Subcutaneous adipose tissue (tissue), 4 donors: Measurements from ENCODE around the gene DTX3L. TPM values are rescaled to one million over a fixed set of nuclear protein-coding genes. Genes with fewer than 3 reads are reported as not detected.

ENCODE experiments used
- total RNA-seq, 4 donors: library from RNA; depleted of rRNA; stranded (reverse); fragments of >200 nt; gene quantifications; one replicate each; pipeline ENCODE4 v1.1.0, GENCODE V29; 2016
- TF ChIP-seq, protein P1 (sequence below): fragments of 450-650 bp; IDR thresholded peaks from one replicate; pipeline ENCODE4 v1.5.1; 2016; ENCODE audit warnings: low read depth, mild to moderate bottlenecking, control low read depth, antibody characterized with exemption, moderate library complexity

The DTX3L gene
- total RNA-seq, 4 donors from 2014 or later: 22.0 to 33.0 (median 26.3) TPM

DNA sequence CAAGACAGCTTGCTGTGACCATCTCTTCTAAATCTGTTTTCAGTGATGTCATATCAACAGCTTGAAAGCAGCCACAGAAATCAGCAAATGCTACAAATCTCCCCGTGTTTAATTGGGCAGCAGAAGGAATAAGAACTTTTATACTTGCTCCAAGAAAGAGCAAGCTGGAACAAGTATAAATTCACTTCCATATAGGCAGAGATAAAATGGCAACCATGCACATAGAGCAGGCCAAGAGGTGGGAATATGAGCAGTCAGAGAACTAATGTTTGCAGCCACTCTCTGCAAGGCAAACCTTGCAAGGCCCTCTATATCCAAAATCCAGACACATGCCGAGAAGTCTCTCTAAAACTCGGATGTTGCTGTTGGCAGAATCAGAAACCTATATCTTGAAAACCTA, 16.1 kb upstream of the DTX3L start:
- TF ChIP-seq, protein P1, sequence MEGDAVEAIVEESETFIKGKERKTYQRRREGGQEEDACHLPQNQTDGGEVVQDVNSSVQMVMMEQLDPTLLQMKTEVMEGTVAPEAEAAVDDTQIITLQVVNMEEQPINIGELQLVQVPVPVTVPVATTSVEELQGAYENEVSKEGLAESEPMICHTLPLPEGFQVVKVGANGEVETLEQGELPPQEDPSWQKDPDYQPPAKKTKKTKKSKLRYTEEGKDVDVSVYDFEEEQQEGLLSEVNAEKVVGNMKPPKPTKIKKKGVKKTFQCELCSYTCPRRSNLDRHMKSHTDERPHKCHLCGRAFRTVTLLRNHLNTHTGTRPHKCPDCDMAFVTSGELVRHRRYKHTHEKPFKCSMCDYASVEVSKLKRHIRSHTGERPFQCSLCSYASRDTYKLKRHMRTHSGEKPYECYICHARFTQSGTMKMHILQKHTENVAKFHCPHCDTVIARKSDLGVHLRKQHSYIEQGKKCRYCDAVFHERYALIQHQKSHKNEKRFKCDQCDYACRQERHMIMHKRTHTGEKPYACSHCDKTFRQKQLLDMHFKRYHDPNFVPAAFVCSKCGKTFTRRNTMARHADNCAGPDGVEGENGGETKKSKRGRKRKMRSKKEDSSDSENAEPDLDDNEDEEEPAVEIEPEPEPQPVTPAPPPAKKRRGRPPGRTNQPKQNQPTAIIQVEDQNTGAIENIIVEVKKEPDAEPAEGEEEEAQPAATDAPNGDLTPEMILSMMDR: no peak

DNA sequence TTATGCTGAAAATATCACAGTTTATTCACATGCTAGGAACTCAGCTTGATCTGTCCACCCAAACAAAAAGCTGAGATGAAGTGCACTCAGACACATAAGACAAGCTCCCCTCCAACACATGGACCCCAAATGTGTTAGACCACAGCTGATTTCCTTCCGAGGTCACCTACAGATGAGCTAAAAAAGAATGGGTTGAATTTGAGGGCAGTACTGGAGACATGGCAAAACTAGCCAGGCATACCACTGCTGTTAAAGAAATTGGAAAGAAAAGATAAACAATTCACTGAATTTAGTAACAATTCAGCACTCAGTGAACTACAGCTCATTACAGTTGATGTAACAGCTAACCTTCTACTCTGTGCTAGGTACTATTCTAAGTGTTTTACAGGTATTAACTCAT, 15.5 kb upstream of the DTX3L start:
- TF ChIP-seq, protein P1: no peak

DNA sequence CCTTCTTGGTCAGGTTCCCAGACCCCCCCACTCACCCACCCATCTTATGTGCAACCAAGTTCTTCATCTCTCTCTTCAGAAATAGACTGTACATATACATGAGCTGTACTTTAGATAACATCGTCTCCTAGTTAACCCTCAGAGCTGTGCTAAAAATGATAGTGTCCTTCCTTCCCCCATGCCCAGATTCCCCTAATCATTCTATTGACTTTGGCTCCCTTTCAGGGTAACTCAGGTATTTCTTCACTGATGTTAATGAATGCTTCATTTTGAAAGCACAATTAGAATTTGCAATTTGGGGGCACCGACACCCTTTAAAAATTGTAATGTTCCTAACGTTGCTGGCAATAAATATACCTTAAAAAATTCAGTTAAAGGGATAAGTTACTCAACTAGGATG, 11.0 kb upstream of the DTX3L start:
- TF ChIP-seq, protein P1: no peak

DNA sequence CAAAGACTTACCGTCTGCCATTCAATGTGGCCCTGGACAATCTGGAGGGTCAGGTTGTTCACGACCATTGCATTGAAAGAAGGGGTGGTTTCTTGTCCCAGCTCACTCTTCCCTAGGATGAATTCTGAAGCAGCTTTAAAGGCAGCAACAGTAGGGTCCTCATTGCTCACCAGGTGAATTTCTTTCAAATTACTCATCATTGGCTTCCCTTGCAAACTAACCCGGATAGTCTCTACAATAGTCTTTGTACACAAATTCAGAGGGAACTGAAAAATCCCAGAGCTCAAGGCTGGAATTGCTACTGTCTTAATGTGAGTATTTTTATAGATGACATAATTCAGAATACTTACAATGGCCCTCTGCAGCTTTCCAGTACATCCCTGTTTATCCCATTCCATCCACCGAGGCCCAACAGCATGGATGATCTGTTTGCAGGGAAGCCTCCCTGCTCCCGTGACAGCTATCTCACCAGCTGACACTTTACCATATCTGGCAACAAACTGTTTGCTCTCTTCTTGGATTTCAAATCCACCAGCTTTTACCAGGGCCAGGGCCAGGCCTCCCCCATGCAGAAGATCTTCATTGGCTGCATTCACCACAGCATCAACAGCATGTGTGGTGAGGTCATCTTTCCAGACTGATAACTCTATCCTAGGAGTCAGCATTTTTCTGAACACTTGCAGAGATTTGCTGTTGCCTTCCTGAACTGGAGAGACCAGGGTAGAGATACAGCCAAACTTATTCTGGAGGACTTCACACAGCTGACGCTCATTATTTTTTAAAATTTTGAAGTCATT, 8.7 kb upstream of the DTX3L start:
- TF ChIP-seq, protein P1: no peak

DNA sequence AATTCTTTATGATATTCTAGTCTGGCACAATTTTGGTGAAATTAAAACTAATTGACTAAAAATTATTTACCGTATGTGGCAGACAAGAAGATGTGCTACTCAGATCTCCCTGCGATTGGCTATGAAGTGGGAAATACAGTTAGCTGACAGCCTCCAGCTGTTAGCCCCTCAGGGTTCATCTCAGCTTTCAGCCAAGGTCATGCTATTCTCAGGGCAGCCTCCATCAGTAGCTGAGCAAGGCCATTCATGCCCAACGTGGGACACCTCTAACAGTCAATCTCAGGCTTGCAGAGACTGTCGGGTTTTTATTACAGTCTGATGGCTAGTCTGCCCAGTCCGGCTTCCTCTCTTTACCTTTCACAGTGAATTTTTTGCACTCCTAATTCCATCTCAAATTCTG, 6.8 kb upstream of the DTX3L start:
- TF ChIP-seq, protein P1: no peak

DNA sequence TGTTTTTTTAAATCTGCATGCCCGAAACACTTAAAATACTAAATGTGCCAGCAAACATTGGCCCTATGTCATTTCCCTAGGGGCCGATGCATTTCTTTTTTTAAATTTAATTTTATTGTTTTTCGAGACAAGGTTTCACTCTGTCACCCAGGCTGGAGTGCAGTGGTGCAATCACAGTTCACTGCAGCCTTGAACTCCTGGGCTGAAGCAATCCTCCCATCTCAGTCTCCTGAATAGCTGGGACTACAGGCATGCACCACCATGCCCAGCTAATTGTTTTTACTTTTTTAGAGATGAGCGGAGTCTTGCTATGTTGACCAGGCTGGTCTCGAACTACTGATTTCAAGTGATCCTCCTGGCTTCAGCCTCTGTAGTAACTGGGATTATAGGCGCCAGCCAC, 5.5 kb upstream of the DTX3L start:
- TF ChIP-seq, protein P1: no peak

DNA sequence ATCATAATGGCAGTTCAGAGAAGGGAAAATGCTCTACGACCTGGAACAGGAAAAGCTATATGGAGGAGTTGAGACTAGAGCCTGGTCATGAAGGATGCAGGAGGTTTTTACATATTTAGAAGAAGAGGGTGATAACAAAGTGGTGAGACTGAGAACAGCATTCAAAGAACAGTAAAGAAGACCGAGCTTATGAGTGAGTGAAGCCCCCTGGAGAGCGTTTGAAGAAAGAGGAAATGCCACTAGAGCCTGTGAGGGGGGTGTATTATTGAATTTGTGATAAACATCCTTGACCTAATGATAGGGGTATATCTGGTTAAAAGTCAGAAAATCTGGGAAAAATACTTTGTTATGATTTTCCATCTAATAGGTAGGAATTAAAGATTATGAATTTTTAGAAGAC, 4.2 kb upstream of the DTX3L start:
- TF ChIP-seq, protein P1: no peak
